ENCODE results near the gene CADPS2.

DNA sequence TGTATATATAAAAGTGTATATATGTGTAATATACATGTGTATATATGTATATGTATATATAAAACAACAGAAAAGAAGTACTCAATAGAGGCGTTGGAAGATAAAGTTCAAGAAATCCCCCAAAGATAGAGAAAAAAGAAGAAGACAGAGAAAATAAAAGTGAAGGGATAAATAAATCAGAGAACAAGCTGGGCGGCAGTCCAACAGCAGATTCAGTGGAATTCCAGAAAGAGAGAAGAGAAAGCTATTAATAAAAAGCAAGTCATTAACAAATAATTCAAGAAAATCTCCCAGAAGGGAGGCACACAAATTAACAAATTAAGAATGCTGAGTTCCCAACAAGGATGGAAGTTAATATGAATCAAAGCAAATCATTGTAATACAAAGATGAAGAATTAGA lies 124.2 kb downstream of the CADPS2 start:
- TF ChIP-seq, protein P1, sequence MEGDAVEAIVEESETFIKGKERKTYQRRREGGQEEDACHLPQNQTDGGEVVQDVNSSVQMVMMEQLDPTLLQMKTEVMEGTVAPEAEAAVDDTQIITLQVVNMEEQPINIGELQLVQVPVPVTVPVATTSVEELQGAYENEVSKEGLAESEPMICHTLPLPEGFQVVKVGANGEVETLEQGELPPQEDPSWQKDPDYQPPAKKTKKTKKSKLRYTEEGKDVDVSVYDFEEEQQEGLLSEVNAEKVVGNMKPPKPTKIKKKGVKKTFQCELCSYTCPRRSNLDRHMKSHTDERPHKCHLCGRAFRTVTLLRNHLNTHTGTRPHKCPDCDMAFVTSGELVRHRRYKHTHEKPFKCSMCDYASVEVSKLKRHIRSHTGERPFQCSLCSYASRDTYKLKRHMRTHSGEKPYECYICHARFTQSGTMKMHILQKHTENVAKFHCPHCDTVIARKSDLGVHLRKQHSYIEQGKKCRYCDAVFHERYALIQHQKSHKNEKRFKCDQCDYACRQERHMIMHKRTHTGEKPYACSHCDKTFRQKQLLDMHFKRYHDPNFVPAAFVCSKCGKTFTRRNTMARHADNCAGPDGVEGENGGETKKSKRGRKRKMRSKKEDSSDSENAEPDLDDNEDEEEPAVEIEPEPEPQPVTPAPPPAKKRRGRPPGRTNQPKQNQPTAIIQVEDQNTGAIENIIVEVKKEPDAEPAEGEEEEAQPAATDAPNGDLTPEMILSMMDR (conservative IDR thresholded peaks at IDR 0.05; ENCODE audit: low read length) = no peak
- TF ChIP-seq EZH2phosphoT487 (IDR thresholded peaks at IDR 0.05; ENCODE audit: borderline replicate concordance) = no peak

Data from Loucy (cell line).